Measurements from ENCODE around the gene THUMPD2.

The THUMPD2 gene

GRCh38 chr2:39735648-39736047, 43.4 kb downstream of the THUMPD2 start:
- TF ChIP-seq CTCF (IDR thresholded peaks at IDR 0.05; ENCODE audit: extremely low read depth, missing control alignments) = no peak
- no peak for DNase-seq (ENCODE audit: low spot score)

- DNase-seq (ENCODE audit: low spot score) = no peak
- no peak for TF ChIP-seq CTCF (IDR thresholded peaks at IDR 0.05; ENCODE audit: extremely low read depth, missing control alignments)
Observed at GRCh38 chr2:39734445-39734844, 44.6 kb downstream of the THUMPD2 start.

GRCh38 chr2:39733070-39733674, 45.9 kb downstream of the THUMPD2 start:
- DNase-seq (ENCODE audit: low spot score) = no peak
- no peak for TF ChIP-seq CTCF (IDR thresholded peaks at IDR 0.05; ENCODE audit: extremely low read depth, missing control alignments)

GRCh38 chr2:39732482-39732881, 46.6 kb downstream of the THUMPD2 start:
- TF ChIP-seq CTCF (IDR thresholded peaks at IDR 0.05; ENCODE audit: extremely low read depth, missing control alignments) = no peak
- DNase-seq (ENCODE audit: low spot score) = no peak

GRCh38 chr2:39731546-39731945, 47.5 kb downstream of the THUMPD2 start:
- no peak for TF ChIP-seq CTCF (IDR thresholded peaks at IDR 0.05; ENCODE audit: extremely low read depth, missing control alignments)

GRCh38 chr2:39730685-39731302, 48.3 kb downstream of the THUMPD2 start:
- peak; percentile 39 for DNase-seq (ENCODE audit: low spot score)
- TF ChIP-seq CTCF (IDR thresholded peaks at IDR 0.05; ENCODE audit: extremely low read depth, missing control alignments) = peak; percentile 52

More at GRCh38 chr2:39731546-39731945, 47.5 kb downstream of the THUMPD2 start:
- no peak for DNase-seq (ENCODE audit: low spot score)

GRCh38 chr2:39730276-39730675, 48.8 kb downstream of the THUMPD2 start:
- TF ChIP-seq CTCF (IDR thresholded peaks at IDR 0.05; ENCODE audit: extremely low read depth, missing control alignments) = no peak
- no peak for DNase-seq (ENCODE audit: low spot score)
